Measurements from ENCODE around the gene RIN3.

DNA sequence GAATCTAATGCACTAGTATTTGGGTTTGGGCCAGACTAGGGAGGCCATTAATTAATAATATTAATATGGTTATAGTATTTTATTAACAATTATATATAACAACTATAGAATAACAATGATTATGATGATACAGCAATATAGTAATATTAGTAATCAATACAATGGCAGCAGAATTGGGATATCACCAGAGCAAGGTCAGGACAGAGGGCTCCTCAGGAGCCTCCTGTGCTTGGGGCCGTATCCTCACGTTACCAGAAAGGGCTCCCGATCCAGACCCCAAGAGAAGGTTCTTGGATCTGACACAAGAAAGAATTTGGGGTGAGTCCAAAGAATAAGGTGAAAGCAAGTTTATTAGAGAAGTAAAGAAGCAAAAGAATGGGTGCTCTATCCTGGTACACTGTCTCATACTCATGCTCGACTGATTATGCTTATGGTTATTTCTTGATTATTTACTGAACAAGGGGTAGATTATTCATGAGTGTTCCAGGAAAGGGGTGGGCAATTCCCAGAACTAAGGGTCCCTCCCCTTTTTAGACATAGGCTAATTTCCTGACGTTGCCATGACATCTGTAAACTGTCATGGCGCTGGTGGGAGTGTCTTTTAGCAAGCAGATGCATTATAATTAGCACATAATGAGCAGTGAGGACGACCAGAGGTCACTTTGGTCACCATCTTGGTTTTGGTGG lies 61.6 kb downstream of the RIN3 start:
- TF ChIP-seq, protein P1, sequence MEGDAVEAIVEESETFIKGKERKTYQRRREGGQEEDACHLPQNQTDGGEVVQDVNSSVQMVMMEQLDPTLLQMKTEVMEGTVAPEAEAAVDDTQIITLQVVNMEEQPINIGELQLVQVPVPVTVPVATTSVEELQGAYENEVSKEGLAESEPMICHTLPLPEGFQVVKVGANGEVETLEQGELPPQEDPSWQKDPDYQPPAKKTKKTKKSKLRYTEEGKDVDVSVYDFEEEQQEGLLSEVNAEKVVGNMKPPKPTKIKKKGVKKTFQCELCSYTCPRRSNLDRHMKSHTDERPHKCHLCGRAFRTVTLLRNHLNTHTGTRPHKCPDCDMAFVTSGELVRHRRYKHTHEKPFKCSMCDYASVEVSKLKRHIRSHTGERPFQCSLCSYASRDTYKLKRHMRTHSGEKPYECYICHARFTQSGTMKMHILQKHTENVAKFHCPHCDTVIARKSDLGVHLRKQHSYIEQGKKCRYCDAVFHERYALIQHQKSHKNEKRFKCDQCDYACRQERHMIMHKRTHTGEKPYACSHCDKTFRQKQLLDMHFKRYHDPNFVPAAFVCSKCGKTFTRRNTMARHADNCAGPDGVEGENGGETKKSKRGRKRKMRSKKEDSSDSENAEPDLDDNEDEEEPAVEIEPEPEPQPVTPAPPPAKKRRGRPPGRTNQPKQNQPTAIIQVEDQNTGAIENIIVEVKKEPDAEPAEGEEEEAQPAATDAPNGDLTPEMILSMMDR (IDR thresholded peaks at IDR 0.05) = no peak
- TF ChIP-seq POLR2A (IDR thresholded peaks at IDR 0.05) (no peak), POLR2AphosphoS5 (IDR thresholded peaks at IDR 0.05) (no peak)

Measured in prostate gland (tissue), 2 donors.